GM06990 (cell line): ENCODE data around the gene HOPX.
"Not testable (repeated sequence)": the region's sequence is repeated elsewhere in the genome, so short reads cannot be mapped to it uniquely, and the experiment has no call there.

Source experiments
- DNase-seq: peaks from one replicate; pipeline ENCODE4 v3.0.0-alpha.2; 2011; ENCODE audit not compliant: insufficient read length; ENCODE audit errors: extremely low read depth
- H3K27me3 ChIP-seq: replicated peaks from 2 replicates; pipeline ENCODE4 v1.6.0; 2011; ENCODE audit warnings: low read length; ENCODE audit not compliant: control insufficient read depth, insufficient read depth
- H3K36me3 ChIP-seq: 2 replicates; pipeline ENCODE4 v1.5.1; 2011; ENCODE audit warnings: low read length; ENCODE audit not compliant: control insufficient read depth, insufficient read depth
- H3K4me3 ChIP-seq: replicated peaks from 2 replicates; pipeline ENCODE4 v1.5.1; 2011; ENCODE audit warnings: low read depth, mild to moderate bottlenecking, control low read depth, low read length
- CTCF ChIP-seq: IDR thresholded peaks from 2 replicates; pipeline ENCODE4 v1.5.1; 2011; ENCODE audit warnings: low read length, control low read depth, mild to moderate bottlenecking, inconsistent platforms; ENCODE audit not compliant: insufficient read depth, poor library complexity, severe bottlenecking

The HOPX gene

DNA sequence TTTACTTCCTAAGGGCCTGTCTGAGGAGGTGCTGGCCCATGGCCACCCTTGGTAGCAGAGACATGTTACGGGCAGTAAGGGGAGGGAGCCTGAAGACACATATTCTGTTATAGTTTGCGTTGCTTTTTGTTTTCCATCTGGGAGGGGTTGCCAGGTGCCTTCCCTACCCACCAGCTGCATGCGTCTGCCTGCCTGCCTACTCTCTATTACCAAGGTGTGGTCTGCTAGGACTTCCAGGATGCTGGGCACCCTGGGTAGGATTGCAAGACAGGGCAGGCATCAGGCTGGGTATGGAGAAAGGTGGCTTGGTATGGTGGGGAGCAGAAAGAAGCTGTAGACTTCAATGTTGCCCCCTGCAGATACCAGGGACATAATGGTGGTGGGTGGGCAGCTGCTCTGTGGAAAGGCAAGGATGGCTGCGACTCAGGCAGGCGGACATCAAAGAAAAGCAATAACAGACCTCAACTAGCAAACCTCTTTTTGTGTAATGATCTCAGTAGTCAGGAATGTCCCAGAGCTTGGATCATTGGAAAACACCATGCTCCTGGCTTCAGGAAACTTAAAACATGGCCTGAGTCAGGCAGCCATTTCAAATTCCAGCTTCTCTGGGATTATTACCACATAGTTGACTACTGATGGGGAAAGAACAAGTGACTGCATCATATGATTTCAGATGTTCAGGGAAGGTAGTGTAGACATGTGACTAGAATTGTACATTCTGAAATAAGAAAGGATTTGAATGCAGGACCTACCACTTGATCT lies 67.8 kb downstream of the HOPX start:
- Histone ChIP-seq H3K36me3 (no peaks in the 10 kb centered on the region), H3K4me3 (no peak overlapping the region), H3K27me3 (no peaks in the 10 kb centered on the region)
- no peak for DNase-seq
- no peak for TF ChIP-seq CTCF

DNA sequence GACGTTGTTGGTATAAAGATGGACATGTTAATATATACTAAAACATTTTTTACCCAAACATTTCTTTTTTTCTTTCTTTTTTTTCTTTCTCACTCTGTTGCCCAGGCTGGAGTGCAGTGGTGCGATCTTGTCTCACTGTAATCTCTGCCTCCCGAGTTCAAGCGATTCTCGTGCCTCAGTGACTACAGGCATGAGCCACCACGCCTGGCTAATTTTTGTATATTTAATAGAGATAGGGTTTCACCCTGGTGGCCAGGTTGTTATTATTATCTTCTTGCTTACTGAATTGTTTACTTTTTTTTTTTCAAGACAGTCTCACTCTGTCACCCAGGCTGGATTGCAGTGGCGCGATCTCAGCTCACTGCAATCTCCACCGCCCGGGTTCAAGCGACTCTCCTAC lies 68.8 kb downstream of the HOPX start:
- no peaks in the 10 kb centered on the region for H3K36me3 ChIP-seq
- no peak for TF ChIP-seq CTCF
- H3K4me3 ChIP-seq: no peak overlapping the region
- no peak for DNase-seq
- no peaks in the 10 kb centered on the region for H3K27me3 ChIP-seq

DNA sequence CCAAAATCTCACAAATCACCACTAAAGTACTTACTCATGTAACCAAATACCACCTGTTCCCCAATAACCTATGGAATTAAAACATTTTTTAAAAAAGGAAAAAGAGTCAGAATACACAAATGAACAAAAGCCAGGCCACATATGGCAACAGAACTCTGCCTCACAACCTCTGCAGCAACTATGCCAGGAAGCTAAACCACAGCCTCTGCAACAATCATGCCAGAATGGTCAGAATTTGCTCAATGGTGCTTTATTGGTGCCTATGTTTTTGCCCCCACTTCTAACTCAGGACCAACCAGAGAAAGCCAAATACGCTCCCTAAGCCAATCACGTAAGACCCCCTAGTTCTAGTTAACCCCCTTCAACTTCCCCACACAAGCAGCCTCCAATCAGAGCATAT lies 69.6 kb downstream of the HOPX start:
- Histone ChIP-seq H3K27me3 (no peaks in the 10 kb centered on the region), H3K36me3 (no peaks in the 10 kb centered on the region), H3K4me3 (no peak overlapping the region)
- no peak for DNase-seq
- no peak for TF ChIP-seq CTCF

- DNase-seq, H3K36me3 ChIP-seq, H3K4me3 ChIP-seq, H3K27me3 ChIP-seq: not testable (repeated sequence)
Measured at GRCh38 chr4:56610170-56610569, 70.9 kb downstream of the HOPX start.

DNA sequence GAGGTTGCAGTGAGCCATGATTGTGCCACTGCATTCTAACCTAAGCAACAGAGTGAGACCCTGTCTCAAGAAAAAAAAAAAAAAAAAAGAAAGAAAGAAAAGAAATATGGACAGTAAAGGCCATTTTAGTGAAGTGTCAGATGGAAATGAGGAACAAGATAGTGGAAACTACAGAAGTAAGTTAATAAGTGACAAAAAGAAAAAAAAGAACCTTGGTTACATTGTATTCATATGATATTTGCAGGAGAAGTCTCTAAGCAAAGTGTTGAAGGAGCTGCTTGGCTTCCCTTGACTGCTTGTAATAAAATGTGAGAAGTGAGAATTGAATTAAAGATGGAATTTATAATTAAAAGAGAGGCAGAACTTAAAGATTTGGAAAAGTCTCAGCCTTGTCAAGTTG lies 73.2 kb downstream of the HOPX start:
- no peak overlapping the region for H3K4me3 ChIP-seq
- no peak for DNase-seq
- H3K27me3 ChIP-seq: no peaks in the 10 kb centered on the region
- no peaks in the 10 kb centered on the region for H3K36me3 ChIP-seq
- no peak for TF ChIP-seq CTCF

DNA sequence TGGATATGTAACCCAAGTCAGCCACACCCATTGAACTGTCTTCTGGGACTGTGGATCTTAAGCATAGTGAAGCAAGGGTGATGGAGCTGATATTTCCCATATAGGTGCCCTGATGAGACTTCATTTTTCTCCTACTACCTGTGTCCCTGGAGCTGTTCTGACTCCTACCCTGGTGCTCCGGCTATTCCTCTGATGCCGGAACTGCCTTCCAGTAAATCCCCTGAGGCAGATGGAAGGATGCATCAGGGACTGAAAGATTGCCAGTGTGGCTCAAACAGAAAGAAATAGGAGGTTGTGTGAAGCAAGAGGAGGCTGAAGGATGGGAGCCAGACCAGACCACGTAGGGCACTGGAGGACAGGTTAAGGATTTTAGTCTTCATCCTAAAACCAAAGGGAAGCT lies 74.7 kb downstream of the HOPX start:
- Histone ChIP-seq H3K36me3 (no peaks in the 10 kb centered on the region), H3K4me3 (no peak overlapping the region), H3K27me3 (no peaks in the 10 kb centered on the region)
- DNase-seq: no peak
- TF ChIP-seq CTCF: no peak

DNA sequence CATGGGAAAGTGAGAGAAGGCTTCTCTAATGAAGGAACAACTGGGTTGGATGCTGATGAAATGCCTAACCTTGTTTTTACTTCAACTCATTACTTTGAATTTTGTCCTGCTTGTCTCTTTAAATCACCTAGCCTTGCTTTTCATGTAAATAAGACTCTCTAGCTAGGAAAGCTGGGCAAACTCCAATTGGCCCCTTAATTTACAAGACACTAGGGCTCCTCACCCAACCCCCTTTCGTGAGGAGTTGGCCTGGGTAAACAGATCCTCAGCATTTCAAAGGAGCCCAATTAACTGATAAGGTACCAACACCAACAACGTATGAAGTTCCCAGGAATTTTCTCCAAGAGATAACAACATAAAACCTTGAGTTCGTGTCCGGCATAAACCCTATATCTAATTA lies 75.6 kb downstream of the HOPX start:
- DNase-seq, H3K27me3 ChIP-seq, H3K36me3 ChIP-seq, H3K4me3 ChIP-seq: not testable (repeated sequence)
